Activated naive CD8-positive, alpha-beta T cell (primary cell): ENCODE data around the gene BTLA.
"Not testable (repeated sequence)": the region's sequence is repeated elsewhere in the genome, so short reads cannot be mapped to it uniquely, and the experiment has no call there.

Source experiments
- H3K27ac Mint-ChIP-seq: one replicate; pipeline ENCODE4 v1.8.0; 2021; ENCODE audit warnings: mixed read lengths
- H3K27me3 Mint-ChIP-seq: one replicate; pipeline ENCODE4 v1.8.0; 2021; ENCODE audit warnings: mixed read lengths
- H3K36me3 Mint-ChIP-seq: one replicate; pipeline ENCODE4 v1.8.0; 2021; ENCODE audit warnings: mixed read lengths
- H3K4me1 Mint-ChIP-seq: one replicate; pipeline ENCODE4 v1.8.0; 2021; ENCODE audit warnings: low read depth, mixed read lengths
- H3K4me3 Mint-ChIP-seq: one replicate; pipeline ENCODE4 v1.8.0; 2021; ENCODE audit warnings: mild to moderate bottlenecking, mixed read lengths
- H3K9me3 Mint-ChIP-seq: one replicate; pipeline ENCODE4 v1.8.0; 2021; ENCODE audit warnings: low read depth, mixed read lengths

Gene BTLA

GRCh38 chr3:112498914-112499711 is at the start of gene BTLA:
BTLA (minus strand) TSS chr3:112499472; CDS start chr3:112499358, 114 bp downstream.
- peaks cover 14% of the 10 kb centered on the region for H3K36me3 Mint-ChIP-seq
- H3K27me3 Mint-ChIP-seq, result no peaks in the 10 kb centered on the region
- peak within 1 kb of the TSS; percentile 95 for H3K4me3 Mint-ChIP-seq
- H3K27ac Mint-ChIP-seq, result peak within 1 kb of the TSS; percentile 91
- no peaks in the 10 kb centered on the region for H3K9me3 Mint-ChIP-seq
- H3K4me1 Mint-ChIP-seq, result peaks cover 58% of the 10 kb centered on the region

DNA sequence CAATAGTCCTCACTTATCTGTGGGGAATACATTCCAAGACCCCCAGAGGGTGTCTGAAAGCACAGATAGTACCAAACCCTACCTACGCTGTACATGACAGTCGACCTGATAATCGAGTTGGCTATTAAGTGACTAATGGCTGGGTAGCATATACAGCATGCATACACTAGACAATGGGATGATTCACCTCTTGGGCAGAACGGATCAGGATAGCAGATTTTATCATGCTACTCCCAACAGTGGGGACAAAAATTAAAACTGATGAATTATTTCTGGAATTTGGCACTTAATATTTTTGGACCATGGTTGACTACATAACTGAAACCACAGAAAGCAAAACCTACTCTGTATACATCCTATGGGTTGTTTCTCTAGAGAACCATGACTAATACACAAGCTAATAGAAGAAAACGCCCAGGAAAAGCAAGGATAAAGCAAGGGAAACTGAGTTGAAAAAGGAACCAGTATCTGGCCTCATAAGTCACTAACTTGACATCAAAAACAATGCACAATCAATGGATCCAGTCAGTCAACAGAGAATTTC is 47.0 kb upstream of the BTLA start:
- Mint-ChIP-seq H3K27me3 (no peaks in the 10 kb centered on the region), H3K36me3 (peaks cover 13% of the 10 kb centered on the region), H3K9me3 (no peaks in the 10 kb centered on the region), H3K4me1 (peaks cover 11% of the 10 kb centered on the region), H3K4me3 (no peak overlapping the region), H3K27ac (no peak overlapping the region)

- H3K4me1 Mint-ChIP-seq, result peaks cover 17% of the 10 kb centered on the region
- H3K27me3 Mint-ChIP-seq, result no peaks in the 10 kb centered on the region
- H3K27ac Mint-ChIP-seq, result peak overlapping the region; percentile 84
- H3K4me3 Mint-ChIP-seq, result no peak overlapping the region
- peaks cover 12% of the 10 kb centered on the region for H3K36me3 Mint-ChIP-seq
- no peaks in the 10 kb centered on the region for H3K9me3 Mint-ChIP-seq
These were observed 40.8 kb upstream of the BTLA start for GRCh38 chr3:112539825-112540650.

GRCh38 chr3:112531358-112531781 is 32.1 kb upstream of the BTLA start:
- Mint-ChIP-seq H3K4me3 (no peak overlapping the region), H3K27me3 (no peaks in the 10 kb centered on the region), H3K27ac (peak overlapping the region; percentile 1), H3K4me1 (peaks cover 3% of the 10 kb centered on the region), H3K36me3 (peaks cover 4% of the 10 kb centered on the region), H3K9me3 (no peaks in the 10 kb centered on the region)

- no peak overlapping the region for H3K27ac Mint-ChIP-seq
These were observed 31.3 kb upstream of the BTLA start for GRCh38 chr3:112530573-112530972.

GRCh38 chr3:112524127-112524526 is 24.9 kb upstream of the BTLA start:
- not testable (repeated sequence) for H3K27me3 Mint-ChIP-seq, H3K9me3 Mint-ChIP-seq, H3K4me1 Mint-ChIP-seq, H3K36me3 Mint-ChIP-seq, H3K4me3 Mint-ChIP-seq
- H3K27ac Mint-ChIP-seq, result peak overlapping the region; percentile 18

More at GRCh38 chr3:112530573-112530972, 31.3 kb upstream of the BTLA start:
- no peaks in the 10 kb centered on the region for H3K27me3 Mint-ChIP-seq
- H3K9me3 Mint-ChIP-seq, result no peaks in the 10 kb centered on the region
- H3K36me3 Mint-ChIP-seq, result peaks cover 4% of the 10 kb centered on the region
- peaks cover 3% of the 10 kb centered on the region for H3K4me1 Mint-ChIP-seq
- no peak overlapping the region for H3K4me3 Mint-ChIP-seq

DNA sequence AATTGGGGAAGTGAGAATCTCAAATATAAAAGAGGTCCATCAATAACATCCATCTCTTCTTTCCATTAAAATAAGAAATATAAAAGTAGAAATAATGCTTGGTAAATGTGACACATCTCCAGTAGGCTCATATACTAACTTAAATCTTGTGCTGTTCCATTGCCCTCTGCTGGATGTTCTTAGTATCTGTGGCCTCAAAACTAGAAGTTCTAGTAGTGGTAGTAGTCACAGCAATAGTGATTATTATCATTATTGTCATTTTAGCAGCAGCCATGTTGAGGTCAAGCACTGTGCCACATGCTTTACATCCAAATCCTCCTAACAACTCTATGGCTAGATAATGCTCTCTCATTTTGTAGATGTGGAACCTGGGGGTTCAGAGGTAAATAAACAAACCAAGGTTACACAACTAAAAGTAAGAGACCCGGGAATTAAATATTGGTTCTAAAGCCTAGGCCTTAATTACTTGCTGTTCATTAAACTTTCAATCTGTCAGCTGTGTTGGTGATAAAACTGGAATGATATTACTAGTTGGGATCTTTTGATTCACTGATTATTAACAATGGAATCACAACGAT is 20.2 kb upstream of the BTLA start:
- Mint-ChIP-seq H3K27ac (peak overlapping the region; percentile 11), H3K4me1 (peaks cover 22% of the 10 kb centered on the region), H3K36me3 (no peaks in the 10 kb centered on the region), H3K9me3 (no peaks in the 10 kb centered on the region), H3K27me3 (no peaks in the 10 kb centered on the region), H3K4me3 (no peak overlapping the region)

GRCh38 chr3:112518970-112519369 is 19.7 kb upstream of the BTLA start:
- not testable (repeated sequence) for H3K9me3 Mint-ChIP-seq, H3K36me3 Mint-ChIP-seq, H3K27me3 Mint-ChIP-seq, H3K4me3 Mint-ChIP-seq, H3K27ac Mint-ChIP-seq
- peaks cover 25% of the 10 kb centered on the region for H3K4me1 Mint-ChIP-seq

GRCh38 chr3:112514527-112515128 is 15.4 kb upstream of the BTLA start:
- no peaks in the 10 kb centered on the region for H3K27me3 Mint-ChIP-seq
- no peak overlapping the region for H3K4me3 Mint-ChIP-seq
- peaks cover 25% of the 10 kb centered on the region for H3K4me1 Mint-ChIP-seq
- H3K27ac Mint-ChIP-seq, result no peak overlapping the region
- peaks cover 5% of the 10 kb centered on the region for H3K36me3 Mint-ChIP-seq
- H3K9me3 Mint-ChIP-seq, result peaks cover 5% of the 10 kb centered on the region

DNA sequence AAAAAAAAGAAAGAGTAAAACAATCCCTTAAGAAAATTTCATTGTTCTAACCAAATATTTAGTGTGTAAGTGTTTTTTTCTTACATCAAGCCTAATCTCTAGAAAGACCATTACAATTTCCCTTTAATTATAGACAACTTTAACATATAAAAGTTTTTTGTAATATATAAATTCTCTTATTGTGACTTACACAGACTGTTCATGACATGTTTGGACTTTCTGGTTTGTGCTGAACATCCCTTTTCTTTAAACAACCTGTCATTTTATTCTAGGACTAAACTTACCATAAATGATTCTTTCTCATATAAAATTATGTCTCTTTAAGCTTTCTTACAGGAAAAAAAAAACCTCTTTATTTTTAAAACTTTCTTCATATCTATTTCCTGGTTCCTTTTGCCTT is 13.0 kb upstream of the BTLA start:
- H3K4me3 Mint-ChIP-seq, result no peak overlapping the region
- peaks cover 17% of the 10 kb centered on the region for H3K4me1 Mint-ChIP-seq
- peaks cover 5% of the 10 kb centered on the region for H3K9me3 Mint-ChIP-seq
- H3K27me3 Mint-ChIP-seq, result no peaks in the 10 kb centered on the region
- H3K36me3 Mint-ChIP-seq, result peaks cover 5% of the 10 kb centered on the region
- H3K27ac Mint-ChIP-seq, result no peak overlapping the region

DNA sequence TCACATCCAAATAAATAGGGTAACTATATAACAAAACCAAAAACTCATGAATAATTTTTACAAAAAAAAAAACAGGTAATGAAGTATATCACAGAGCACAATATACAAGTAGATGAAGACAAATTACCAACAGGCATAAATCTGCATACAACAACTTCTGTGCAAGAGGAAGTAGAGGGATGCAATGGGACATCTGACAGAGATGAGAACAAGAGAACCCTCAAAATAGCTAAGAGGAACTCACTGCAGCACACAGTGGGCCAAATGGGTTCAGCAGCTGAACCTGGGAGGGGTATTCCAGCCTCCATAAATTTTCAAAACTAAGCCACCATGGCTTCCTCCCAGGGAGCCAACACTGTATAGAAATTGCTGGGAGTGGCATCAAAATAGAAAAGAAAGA is 9.6 kb upstream of the BTLA start:
- Mint-ChIP-seq H3K4me1 (peaks cover 13% of the 10 kb centered on the region), H3K27me3 (no peaks in the 10 kb centered on the region), H3K4me3 (no peak overlapping the region), H3K9me3 (peaks cover 5% of the 10 kb centered on the region), H3K27ac (no peak overlapping the region), H3K36me3 (peaks cover 5% of the 10 kb centered on the region)

- Mint-ChIP-seq H3K36me3 (peaks cover 5% of the 10 kb centered on the region), H3K4me3 (no peak overlapping the region), H3K9me3 (peaks cover 5% of the 10 kb centered on the region), H3K4me1 (peaks cover 14% of the 10 kb centered on the region), H3K27me3 (no peaks in the 10 kb centered on the region), H3K27ac (no peak overlapping the region)
These were observed 9.0 kb upstream of the BTLA start for GRCh38 chr3:112508261-112508660.

DNA sequence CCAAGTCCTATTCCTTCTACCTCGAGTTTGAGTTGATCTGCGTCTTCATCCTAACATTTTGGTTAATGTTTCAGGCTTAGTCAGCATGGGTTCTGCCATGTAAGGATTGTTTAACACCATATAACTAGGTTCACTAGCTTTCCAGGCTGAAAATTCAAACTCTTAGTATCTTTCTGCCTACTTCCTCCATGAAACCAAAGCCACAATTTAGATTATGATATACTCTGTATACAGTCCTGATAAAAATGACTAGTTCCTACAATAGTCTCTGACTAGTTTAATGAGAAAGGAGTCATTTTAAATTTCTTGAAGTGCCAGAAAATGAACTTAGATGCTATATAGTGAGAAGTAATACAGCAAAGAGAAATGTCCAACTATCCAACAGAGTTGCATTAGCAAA is 6.6 kb upstream of the BTLA start:
- Mint-ChIP-seq H3K4me3 (no peak overlapping the region), H3K27me3 (no peaks in the 10 kb centered on the region), H3K36me3 (no peaks in the 10 kb centered on the region), H3K4me1 (peaks cover 18% of the 10 kb centered on the region), H3K27ac (no peak overlapping the region), H3K9me3 (no peaks in the 10 kb centered on the region)

DNA sequence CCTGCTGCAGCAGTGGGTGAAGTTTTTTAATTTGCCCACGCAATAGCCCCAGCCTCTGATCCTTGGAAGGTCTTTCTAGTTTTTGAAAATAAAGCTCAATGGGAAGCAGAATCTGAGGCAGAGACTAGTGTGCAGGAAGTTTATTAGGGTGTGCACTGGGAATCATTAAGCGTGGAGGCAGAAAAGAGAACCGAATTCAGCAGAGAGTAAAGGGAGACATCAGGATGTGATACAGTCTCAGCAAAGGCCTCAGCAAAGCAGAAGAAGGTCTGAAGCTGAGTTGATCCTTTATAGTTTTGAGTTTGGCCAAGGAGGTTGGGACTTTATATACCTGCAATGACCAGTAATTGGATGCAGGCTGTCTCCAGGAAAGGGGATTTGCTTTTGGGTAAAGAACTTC is 4.9 kb upstream of the BTLA start:
- Mint-ChIP-seq H3K9me3 (no peaks in the 10 kb centered on the region), H3K36me3 (no peaks in the 10 kb centered on the region), H3K4me1 (peaks cover 33% of the 10 kb centered on the region), H3K27ac (no peak overlapping the region), H3K4me3 (no peak overlapping the region), H3K27me3 (no peaks in the 10 kb centered on the region)
